Stomach (tissue), 9 donors: ENCODE measurements around the gene DNAJC11. TPM values are rescaled to one million over a fixed set of nuclear protein-coding genes. Genes with fewer than 3 reads are reported as not detected.

ENCODE experiments used
- DNase-seq, 2 donors: peaks; one replicate each; pipeline versions ENCODE4 v3.0.0 to v3.0.0-alpha.2; 2013 to 2019
- H3K27ac ChIP-seq, 5 donors: fragments of 200-600 bp in 4 of 5; sonication (generic) in 4 of 5; one replicate each; pipeline ENCODE4 v1.5.1; 2013 to 2019; ENCODE audit warnings: mild to moderate bottlenecking in 1 of 5, moderate library complexity in 1 of 5
- H3K27me3 ChIP-seq, 3 donors: fragments of 200-600 bp; sonication (generic); one replicate each; pipeline ENCODE4 v1.5.1; 2017 to 2019; ENCODE audit warnings: mixed run types in 1 of 3
- H3K36me3 ChIP-seq, 4 donors: fragments of 200-600 bp; sonication (generic); 1 replicate in 3 of 4; 2 replicates in 1 of 4; pipeline ENCODE4 v1.5.1; 2016 to 2019
- H3K4me1 ChIP-seq, 4 donors: fragments of 200-600 bp; sonication (generic); one replicate each; pipeline ENCODE4 v1.5.1; 2016 to 2019
- H3K4me3 ChIP-seq, 4 donors: fragments of 200-600 bp; sonication (generic) in 3 of 4; one replicate each; pipeline ENCODE4 v1.5.1; 2016 to 2019; ENCODE audit warnings: mild to moderate bottlenecking in 1 of 4
- H3K9me3 ChIP-seq, 4 donors: fragments of 200-600 bp; sonication (generic); one replicate each; pipeline ENCODE4 v1.5.1; 2016 to 2019
- CTCF ChIP-seq, 7 experiments: fragments of 450-650 bp in 4 of 7; fragments of 200-600 bp in 3 of 7; sonication (generic) in 3 of 7; IDR thresholded peaks; one replicate each; pipeline ENCODE4 v1.5.1; 2016 to 2019; ENCODE audit warnings: antibody characterized with exemption in 7 of 7, control low read depth in 2 of 7, mild to moderate bottlenecking in 1 of 7
- EP300 ChIP-seq: sonication (generic); formaldehyde crosslinking; IDR thresholded peaks from one replicate; pipeline ENCODE4 v1.6.1; 2017; ENCODE audit warnings: antibody characterized with exemption
- POLR2A ChIP-seq, 4 donors: fragments of 450-650 bp; IDR thresholded peaks; one replicate each; pipeline ENCODE4 v1.6.1; 2016; ENCODE audit warnings: antibody characterized with exemption in 4 of 4, control low read depth in 2 of 4, mild to moderate bottlenecking in 1 of 4, moderate library complexity in 1 of 4
- POLR2AphosphoS5 ChIP-seq, 3 donors: sonication (generic); formaldehyde crosslinking; IDR thresholded peaks; one replicate each; pipeline ENCODE4 v1.6.1; 2016; ENCODE audit warnings: antibody characterized with exemption in 3 of 3
- WGBS, 5 donors: extraction: QIAGEN DNeasy Blood & Tissue Kit in 3 of 5; methylation state at CpG; one replicate each; pipeline versions ENCODE4 v1.1.5 to v1.1.7; 2013 to 2018; 5-methylcytosine and 5-hydroxymethylcytosine counted together
- intact Hi-C: fragments of 100-400 bp; cut with DNase I; formaldehyde crosslinking; loops from one replicate; pipeline ENCODE4 v1.15.1; 2023; ENCODE audit warnings: low total_unique reads
- polyA plus RNA-seq, 3 donors: library from polyadenylated mRNA; stranded (reverse); fragments of 200-250 nt; gene quantifications; one replicate each; pipeline ENCODE4 v1.2.3, GENCODE V29; 2013
- total RNA-seq, 5 donors: library from RNA; depleted of rRNA; stranded (reverse); fragments of >200 nt; gene quantifications; one replicate each; pipeline versions ENCODE4 v1.1.0 to v1.2.3, GENCODE V29; 2014 to 2016
- donor health status: healthy with polysubstance abuse.
- donor health status: Bipolar disorder and iron deficiency.
- donor health status: healthy.

DNAJC11 gene
- total and polyA plus RNA-seq, 8 donors: 20.0 to 93.9 (median 34.2) TPM

- no peak for DNase-seq
- H3K4me3 ChIP-seq: no peak overlapping the region
- peaks cover 69 to 100% (median 97%) of the 10 kb centered on the region in 4 donors for H3K36me3 ChIP-seq
- no peaks in the 10 kb centered on the region for H3K9me3 ChIP-seq
- peaks cover 39 to 90% (median 64%) of the 10 kb centered on the region in 4 donors for H3K4me1 ChIP-seq
- intact Hi-C loops: no loop called here
- H3K27me3 ChIP-seq: no peaks in the 10 kb centered on the region
- peak overlapping the region in 2 of 5 donors; percentile 18 to 27 for H3K27ac ChIP-seq
- 65 to 79% (median 77%) methylated on average over 9 to 13 of the region's 13 CpGs for WGBS, 5 donors
- TF ChIP-seq CTCF (IDR thresholded peaks at IDR 0.05) (no peak), EP300 (no peak), POLR2A (IDR thresholded peaks at IDR 0.05) (no peak), POLR2AphosphoS5 (IDR thresholded peaks at IDR 0.05) (no peak)
Observed at GRCh38 chr1:6591222-6591621, 110.4 kb downstream of the DNAJC11 start.

GRCh38 chr1:6590046-6590445, 111.6 kb downstream of the DNAJC11 start:
- no peak for TF ChIP-seq POLR2A (IDR thresholded peaks at IDR 0.05)
- TF ChIP-seq EP300: no peak
- no peak for TF ChIP-seq POLR2AphosphoS5 (IDR thresholded peaks at IDR 0.05)
- no peak for TF ChIP-seq CTCF (IDR thresholded peaks at IDR 0.05)
- Histone ChIP-seq H3K36me3 (peaks cover 57 to 94% (median 86%) of the 10 kb centered on the region in 4 donors), H3K4me3 (no peak overlapping the region), H3K4me1 (peaks cover 27 to 87% (median 55%) of the 10 kb centered on the region in 4 donors), H3K9me3 (no peaks in the 10 kb centered on the region), H3K27me3 (no peaks in the 10 kb centered on the region), H3K27ac (peak overlapping the region in 1 of 5 donors; percentile 24)
- DNase-seq: no peak
- intact Hi-C loops: no loop called here
- WGBS, 5 donors: 81 to 90% (median 85%) methylated on average over 5 to 7 of the region's 7 CpGs

GRCh38 chr1:6588893-6589520, 112.6 kb downstream of the DNAJC11 start:
- Histone ChIP-seq H3K9me3 (no peaks in the 10 kb centered on the region), H3K27ac (peak overlapping the region in 1 of 5 donors; percentile 24), H3K27me3 (no peaks in the 10 kb centered on the region), H3K4me3 (no peak overlapping the region), H3K36me3 (peaks cover 47 to 83% (median 78%) of the 10 kb centered on the region in 4 donors), H3K4me1 (peaks cover 26 to 88% (median 56%) of the 10 kb centered on the region in 4 donors)
- intact Hi-C loops: no loop called here
- no peak for DNase-seq
- TF ChIP-seq CTCF (IDR thresholded peaks at IDR 0.05) (no peak), EP300 (no peak), POLR2AphosphoS5 (IDR thresholded peaks at IDR 0.05) (no peak), POLR2A (IDR thresholded peaks at IDR 0.05) (no peak)
- WGBS, 5 donors: 65 to 86% (median 82%) methylated on average over 8 to 24 of the region's 24 CpGs

GRCh38 chr1:6588128-6588892, 113.3 kb downstream of the DNAJC11 start:
- H3K36me3 ChIP-seq: peaks cover 40 to 76% (median 71%) of the 10 kb centered on the region in 4 donors
- H3K27me3 ChIP-seq: no peaks in the 10 kb centered on the region
- no peak for DNase-seq
- no peak overlapping the region for H3K4me3 ChIP-seq
- TF ChIP-seq EP300 (no peak), POLR2AphosphoS5 (IDR thresholded peaks at IDR 0.05) (peak in 1 of 3 donors; percentile 15), CTCF (IDR thresholded peaks at IDR 0.05) (no peak), POLR2A (IDR thresholded peaks at IDR 0.05) (no peak)
- H3K9me3 ChIP-seq: no peaks in the 10 kb centered on the region
- 61 to 77% (median 66%) methylated on average over 19 to 25 of the region's 25 CpGs for WGBS, 5 donors
- intact Hi-C loops: no loop called here
- H3K4me1 ChIP-seq: peaks cover 26 to 87% (median 57%) of the 10 kb centered on the region in 4 donors
- H3K27ac ChIP-seq: peak overlapping the region in 3 of 5 donors; percentile 15 to 51 (median 49)
